OCI-LY7 (cell line): ENCODE measurements around the gene ADCY1.

Experiments used
- CTCF ChIP-seq: fragments of 200-600 bp; sonication (generic); conservative IDR thresholded peaks from 2 replicates; pipeline ENCODE4 v1.5.1; 2014; ENCODE audit warnings: mild to moderate bottlenecking, antibody characterized with exemption, low read length, moderate library complexity, mixed read lengths
- EZH2phosphoT487 ChIP-seq: fragments of 200-600 bp; sonication (generic); IDR thresholded peaks from 2 replicates; pipeline ENCODE4 v1.6.1; 2018; ENCODE audit warnings: low read depth, borderline replicate concordance, mild to moderate bottlenecking, mixed run types, antibody characterized with exemption, low read length, moderate library complexity, mixed read lengths

GRCh38 chr7:45715471-45716352 is 141.5 kb downstream of the ADCY1 start:
- TF ChIP-seq CTCF (no peak), EZH2phosphoT487 (no peak)
